K562 treated with DMSO at 1 percent for 12 hours (cell line): ENCODE measurements around the gene TF. TPM values are rescaled to one million over a fixed set of nuclear protein-coding genes. Genes with fewer than 3 reads are reported as not detected.

ENCODE experiments used
- total RNA-seq: library from RNA; unstranded; fragments of 300-600 nt; gene quantifications from 2 replicates; pipeline ENCODE4 v1.2.3, GENCODE V29; 2022; ENCODE audit not compliant: insufficient read depth

Gene TF
- total RNA-seq, result 4.7 and 7.8 TPM in 2 replicates

DNA sequence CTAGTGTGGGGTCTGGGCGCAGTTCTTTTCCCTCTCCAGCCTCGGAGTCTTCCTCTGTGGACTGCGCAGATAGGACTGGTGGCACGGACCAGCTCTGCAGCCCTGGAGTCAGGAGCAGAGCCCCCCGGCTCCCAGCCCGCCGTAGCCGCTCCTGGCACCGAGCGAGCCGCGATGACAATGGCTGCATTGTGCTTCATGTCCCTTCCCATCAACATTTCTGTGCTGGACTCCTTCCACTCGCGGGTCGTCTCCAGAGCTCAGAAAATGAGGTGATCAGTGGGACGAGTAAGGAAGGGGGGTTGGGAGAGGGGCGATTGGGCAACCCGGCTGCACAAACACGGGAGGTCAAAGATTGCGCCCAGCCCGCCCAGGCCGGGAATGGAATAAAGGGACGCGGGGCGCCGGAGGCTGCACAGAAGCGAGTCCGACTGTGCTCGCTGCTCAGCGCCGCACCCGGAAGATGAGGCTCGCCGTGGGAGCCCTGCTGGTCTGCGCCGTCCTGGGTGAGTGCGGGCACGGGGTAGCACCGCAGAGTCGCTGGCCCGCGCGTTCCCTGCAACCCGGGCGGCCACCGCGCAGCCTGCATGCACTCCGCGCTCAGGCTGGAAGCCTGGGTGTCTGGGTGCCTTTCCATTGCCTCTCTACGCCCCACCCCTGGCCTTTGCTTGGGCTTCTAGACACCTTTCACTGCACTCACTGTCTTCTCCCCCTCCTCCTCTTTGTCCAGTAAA is at the start of gene TF:
Gene TF, plus strand, starts transcription at position 413 of the 731 bp plus-strand sequence. Its CDS starts 48 bp downstream, at position 461.

DNA sequence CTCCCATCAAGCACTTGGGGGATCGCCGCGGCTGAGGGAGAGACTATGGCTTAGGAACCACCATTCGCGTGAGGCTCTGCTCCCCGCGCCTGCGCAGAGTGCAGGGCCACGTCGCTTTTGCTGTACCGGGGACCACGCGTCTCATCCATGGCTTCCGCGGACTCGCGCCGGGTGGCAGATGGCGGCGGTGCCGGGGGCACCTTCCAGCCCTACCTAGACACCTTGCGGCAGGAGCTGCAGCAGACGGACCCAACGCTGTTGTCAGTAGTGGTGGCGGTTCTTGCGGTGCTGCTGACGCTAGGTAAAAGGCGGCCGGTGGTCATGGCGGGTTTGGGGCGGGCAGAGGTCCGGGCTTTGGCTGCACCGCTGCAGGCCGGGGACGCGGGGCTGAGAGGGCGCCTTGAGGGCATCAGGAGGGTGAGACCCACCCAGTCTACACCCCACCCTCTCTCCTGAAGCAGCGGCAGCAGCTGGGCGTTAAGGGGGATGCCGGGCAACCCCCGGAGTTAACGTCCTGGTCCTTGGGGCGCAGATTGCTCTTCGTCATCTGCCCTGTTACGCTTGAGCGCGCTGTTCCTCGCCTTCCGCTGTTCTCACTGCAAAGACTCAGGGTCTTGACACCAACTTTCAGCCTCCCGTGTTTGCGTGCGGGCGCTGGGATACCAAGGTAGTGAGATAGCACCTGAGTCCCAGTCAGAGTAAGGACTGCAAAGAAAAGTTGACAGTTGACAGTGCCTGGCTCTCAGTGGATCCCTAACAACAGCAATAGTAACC is 59.7 kb downstream of the TF start, which contains the start of gene SRPRB:
Gene SRPRB, plus strand, starts transcription at position 114 of the 774 bp plus-strand sequence. Its CDS starts 34 bp downstream, at position 148.

Other genes with a start within 250 kb of the TF start
- gene CDV3, start 172.7 kb upstream of the TF start, total RNA-seq, result 26.3 and 58.9 TPM in 2 replicates
- 11.2 and 27.7 TPM in 2 replicates for gene TOPBP1, start 84.5 kb upstream of the TF start, total RNA-seq
- 14.2 and 16.1 TPM in 2 replicates for gene SRPRB, start 59.4 kb downstream of the TF start, total RNA-seq
- 4.0 and 14.5 TPM in 2 replicates for gene RAB6B, start 149.5 kb downstream of the TF start, total RNA-seq